HepG2 (cell line): Measurements from ENCODE around the gene DLX4. TPM values are rescaled to one million over a fixed set of nuclear protein-coding genes. Genes with fewer than 3 reads are reported as not detected.

ENCODE experiments used
- ATF7-NPFF ChIP-seq: sonication (generic); formaldehyde crosslinking; IDR thresholded peaks from 2 replicates; pipeline ENCODE4 v1.8.1; 2023; ENCODE audit warnings: mild to moderate bottlenecking, low read depth, missing genetic modification reagents, moderate library complexity
- EP300 ChIP-seq, 3 experiments: sonication (generic) in 1 of 3; formaldehyde crosslinking in 1 of 3; IDR thresholded peaks; 2 replicates each; pipeline versions ENCODE4 v1.5.1 to v1.6.1; 2011 to 2020; ENCODE audit warnings: low read depth in 2 of 3, low read length in 2 of 3, borderline replicate concordance in 1 of 3, improper control_type of control experiment in 1 of 3, mild to moderate bottlenecking in 1 of 3, missing genetic modification reagents in 1 of 3, moderate library complexity in 1 of 3
- ETS1 ChIP-seq: sonication (generic); formaldehyde crosslinking; IDR thresholded peaks from 2 replicates; pipeline ENCODE4 v1.4.0; 2020; ENCODE audit warnings: missing genetic modification reagents
- GATA4 ChIP-seq: sonication (generic); IDR thresholded peaks from 2 replicates; pipeline ENCODE4 v1.6.1; 2016; ENCODE audit warnings: antibody characterized with exemption, low read depth, borderline replicate concordance
- GMEB1 ChIP-seq: sonication (generic); formaldehyde crosslinking; IDR thresholded peaks from 2 replicates; pipeline ENCODE4 v1.5.1; 2020; ENCODE audit warnings: missing genetic modification reagents, mild to moderate bottlenecking, borderline replicate concordance
- GZF1 ChIP-seq: sonication (generic); formaldehyde crosslinking; IDR thresholded peaks from 2 replicates; pipeline ENCODE4 v1.5.1; 2020; ENCODE audit warnings: mild to moderate bottlenecking, missing genetic modification reagents
- KDM5A ChIP-seq: fragments of 200-600 bp; sonication (generic); IDR thresholded peaks from 2 replicates; pipeline ENCODE4 v1.7.0; 2018; ENCODE audit warnings: antibody characterized with exemption, mild to moderate bottlenecking, low read length, borderline replicate concordance
- MBNL3 ChIP-seq: fragments of 250-450 bp; sonication (Bioruptor Pico); conservative IDR thresholded peaks from 2 replicates; pipeline ENCODE4 v1.8.0; 2022; ENCODE audit warnings: mild to moderate bottlenecking, inconsistent platforms
- MEIS1 ChIP-seq: sonication (generic); formaldehyde crosslinking; IDR thresholded peaks from 2 replicates; pipeline ENCODE4 v1.9.0; 2021; ENCODE audit warnings: mild to moderate bottlenecking, missing genetic modification reagents, moderate library complexity, borderline replicate concordance
- PITX1 ChIP-seq: sonication (generic); formaldehyde crosslinking; IDR thresholded peaks from 2 replicates; pipeline ENCODE4 v1.5.1; 2020; ENCODE audit warnings: mild to moderate bottlenecking, missing genetic modification reagents
- POLR2G ChIP-seq: fragments of 200-400 bp; formaldehyde crosslinking; IDR thresholded peaks from 2 replicates; pipeline ENCODE4 v1.6.1; 2018; ENCODE audit warnings: mild to moderate bottlenecking, low read depth, low read length, moderate library complexity
- RNF219 ChIP-seq: sonication (generic); formaldehyde crosslinking; IDR thresholded peaks from 2 replicates; pipeline ENCODE4 v1.5.0; 2020; ENCODE audit warnings: mild to moderate bottlenecking, missing genetic modification reagents
- TBX3 ChIP-seq: fragments of 450-650 bp; IDR thresholded peaks from 2 replicates; pipeline ENCODE4 v1.6.1; 2017; ENCODE audit warnings: antibody characterized with exemption, mild to moderate bottlenecking, inconsistent platforms, borderline replicate concordance
- TCF7 ChIP-seq: sonication (generic); IDR thresholded peaks from 2 replicates; pipeline ENCODE4 v1.6.1; 2016; ENCODE audit warnings: antibody characterized with exemption, low read depth
- TEAD3 ChIP-seq: optimal IDR thresholded peaks from 2 replicates; pipeline ENCODE3; 2016; ENCODE audit warnings: borderline replicate concordance
- ZMYM2 ChIP-seq: sonication (generic); formaldehyde crosslinking; IDR thresholded peaks from 2 replicates; pipeline ENCODE4 v1.8.0; 2022; ENCODE audit warnings: mild to moderate bottlenecking, missing genetic modification reagents
- ZNF18 ChIP-seq: sonication (generic); formaldehyde crosslinking; IDR thresholded peaks from 2 replicates; pipeline ENCODE4 v1.8.0; 2022; ENCODE audit warnings: mild to moderate bottlenecking, missing genetic modification reagents; ENCODE audit not compliant: insufficient replicate concordance
- ZNF580 ChIP-seq: IDR thresholded peaks from 2 replicates; pipeline ENCODE4 v1.6.1; 2016; ENCODE audit warnings: low read depth, borderline replicate concordance
- ZNF691 ChIP-seq: sonication (generic); formaldehyde crosslinking; IDR thresholded peaks from 2 replicates; pipeline ENCODE4 v1.4.0; 2020; ENCODE audit warnings: missing genetic modification reagents, low read depth, mild to moderate bottlenecking, borderline replicate concordance
- ZNF775 ChIP-seq: sonication (generic); formaldehyde crosslinking; IDR thresholded peaks from 2 replicates; pipeline ENCODE4 v1.4.0; 2020; ENCODE audit warnings: missing genetic modification reagents, mild to moderate bottlenecking, moderate library complexity, borderline replicate concordance
- ZNF777 ChIP-seq: sonication (generic); formaldehyde crosslinking; IDR thresholded peaks from 2 replicates; pipeline ENCODE4 v1.4.0; 2020; ENCODE audit warnings: missing genetic modification reagents
- polyA plus RNA-seq, 8 experiments: library from polyadenylated mRNA; depleted of rRNA in 3 of 8; stranded (reverse) in 7 of 8; unstranded in 1 of 8; fragments of >200 nt; fragmentation: Illumina TruSeq in 4 of 8; extraction: Trizol in 4 of 8; gene quantifications; 2 replicates each; pipeline versions ENCODE4 v1.2.1 to v1.2.3, GENCODE V29; 2011 to 2016; ENCODE audit warnings: low read depth in 4 of 8, missing spikeins in 1 of 8, mixed read lengths in 1 of 8; ENCODE audit not compliant: insufficient read depth in 1 of 8
- total RNA-seq, 5 experiments: library from RNA; depleted of rRNA; stranded (reverse); fragments of >200 nt; fragmentation: Illumina TruSeq; extraction: Trizol; gene quantifications; 2 replicates each; pipeline ENCODE4 v1.2.3, GENCODE V29; 2016; ENCODE audit warnings: low read depth in 1 of 5

Gene DLX4
- total and polyA plus RNA-seq, 2 of the 13 experiments (the other 11 are each of a cell fraction or from before 2014, with no cell fraction given): 0.55 to 2.3 TPM

- no peak for TF ChIP-seq ZNF777 (CRISPR knock-in tag)
- no peak for TF ChIP-seq ETS1 (CRISPR knock-in tag)
- no peak for TF ChIP-seq KDM5A
- no peak for TF ChIP-seq ZNF775
- peak; percentile 55; the same call in 1 of the 2 replicates for TF ChIP-seq PITX1 (CRISPR knock-in tag)
- TF ChIP-seq EP300 (IDR thresholded peaks at IDR 0.05; ENCODE audit: low read depth in 2 of 2, low read length in 2 of 2): 0 out of 4 replicates have a peak, but pooled peaks of 1 of the 2 experiments have one; percentile 9
- no peak for TF ChIP-seq EP300 (CRISPR knock-in tag; IDR thresholded peaks at IDR 0.05; ENCODE audit: borderline replicate concordance)
- TF ChIP-seq GZF1 (CRISPR knock-in tag): no peak
- no peak for TF ChIP-seq MBNL3 (CRISPR knock-in tag)
- no peak for TF ChIP-seq ZNF691 (CRISPR knock-in tag)
- TF ChIP-seq ATF7-NPFF (CRISPR knock-in tag): no peak
- TF ChIP-seq POLR2G: no peak
- TF ChIP-seq GATA4: no peak
- TF ChIP-seq TCF7: no peak
- no peak for TF ChIP-seq RNF219
- TF ChIP-seq ZNF580 (CRISPR knock-in tag): peak; percentile 72; the same call in 1 of the 2 replicates
- no peak for TF ChIP-seq TBX3
- TF ChIP-seq ZMYM2 (CRISPR knock-in tag): no peak
- no peak for TF ChIP-seq MEIS1 (CRISPR knock-in tag)
- TF ChIP-seq GMEB1 (CRISPR knock-in tag): no peak
- TF ChIP-seq TEAD3 (CRISPR knock-in tag): no peak
- no peak for TF ChIP-seq ZNF18 (CRISPR knock-in tag)
Observed at GRCh38 chr17:49952209-49952911, 16.6 kb upstream of the DLX4 start (continued).
